BLaER1 treated with 17β-estradiol and CSF1 and Interleukin-3, amounts not matched to agents 10 nM and 100 nM (cell line): Measurements from ENCODE around the gene SPEG.
A peak's percentile ranks its signal among the peaks of the same experiment; 100 is the strongest.

Experiments used
- H3K27ac ChIP-seq, 11 experiments: shearing (Covaris generic); formaldehyde crosslinking; 2 replicates each; pipeline ENCODE4 v1.8.1; 2022
- H3K27me3 ChIP-seq, 11 experiments: shearing (Covaris generic); formaldehyde crosslinking; 2 replicates each; pipeline ENCODE4 v1.8.1; 2022
- H3K36me3 ChIP-seq, 11 experiments: shearing (Covaris generic); formaldehyde crosslinking; 2 replicates each; pipeline ENCODE4 v1.8.1; 2022
- H3K4me1 ChIP-seq, 10 experiments: shearing (Covaris generic); formaldehyde crosslinking; 2 replicates each; pipeline ENCODE4 v1.8.1; 2022
- H3K4me2 ChIP-seq, 11 experiments: shearing (Covaris generic); formaldehyde crosslinking; 2 replicates each; pipeline ENCODE4 v1.8.1; 2022
- H3K4me3 ChIP-seq, 10 experiments: shearing (Covaris generic); formaldehyde crosslinking; 2 replicates each; pipeline ENCODE4 v1.8.1; 2022
- H3K9ac ChIP-seq, 11 experiments: shearing (Covaris generic); formaldehyde crosslinking; 2 replicates each; pipeline ENCODE4 v1.8.1; 2022
- H3K9me3 ChIP-seq, 11 experiments: shearing (Covaris generic); formaldehyde crosslinking; replicated peaks in 1 of 11; 2 replicates each; pipeline ENCODE4 v1.8.1; 2022
- H4K20me1 ChIP-seq, 11 experiments: shearing (Covaris generic); formaldehyde crosslinking; 2 replicates each; pipeline ENCODE4 v1.8.1; 2022
- Cebpa-rat ChIP-seq, 11 experiments: shearing (Covaris generic); IDR thresholded peaks; 2 replicates each; pipeline ENCODE4 v1.8.1; 2022

SPEG gene

GRCh38 chr2:219435701-219436100, 1.1 kb downstream of the SPEG start:
- 0 out of 22 replicates have a peak overlapping the region, but pooled peaks of 1 of the 11 experiments have one; percentile 66 for H3K4me2 ChIP-seq
- H3K27me3 ChIP-seq = peaks cover 28 to 45% (median 32%) of the 10 kb centered on the region in 11 experiments
- peaks cover 0 to 19% (median 10%) of the 10 kb centered on the region in 10 experiments; a peak in 13 of 20 replicates for H3K4me1 ChIP-seq
- H3K36me3 ChIP-seq = no peaks in the 10 kb centered on the region
- no peak overlapping the region for H3K9ac ChIP-seq
- TF ChIP-seq Cebpa-rat (IDR thresholded peaks at IDR 0.05) = no peak
- no peak overlapping the region for H3K4me3 ChIP-seq
- H3K9me3 ChIP-seq = no peaks in the 10 kb centered on the region
- H4K20me1 ChIP-seq = peaks cover 0 to 14% (median 0%) of the 10 kb centered on the region in 11 experiments; a peak in 3 of 22 replicates
- no peak overlapping the region for H3K27ac ChIP-seq

GRCh38 chr2:219436491-219436890, 1.8 kb downstream of the SPEG start:
- peaks cover 0 to 14% (median 0%) of the 10 kb centered on the region in 11 experiments; a peak in 3 of 22 replicates for H4K20me1 ChIP-seq
- no peak overlapping the region for H3K4me3 ChIP-seq
- TF ChIP-seq Cebpa-rat (IDR thresholded peaks at IDR 0.05) = no peak
- no peaks in the 10 kb centered on the region for H3K9me3 ChIP-seq
- H3K36me3 ChIP-seq = no peaks in the 10 kb centered on the region
- H3K4me1 ChIP-seq = peaks cover 0 to 20% (median 11%) of the 10 kb centered on the region in 10 experiments; a peak in 15 of 20 replicates
- no peak overlapping the region for H3K27ac ChIP-seq
- peaks cover 30 to 45% (median 34%) of the 10 kb centered on the region in 11 experiments for H3K27me3 ChIP-seq
- no peak overlapping the region for H3K9ac ChIP-seq
- peak overlapping the region in 8 of 11 experiments; percentile 10 to 66 (median 48); a peak in 13 of 22 replicates for H3K4me2 ChIP-seq

- Histone ChIP-seq H3K9me3 (no peaks in the 10 kb centered on the region), H3K27me3 (peaks cover 30 to 45% (median 34%) of the 10 kb centered on the region in 11 experiments), H3K27ac (no peak overlapping the region), H3K4me2 (peak overlapping the region in 7 of 11 experiments; percentile 10 to 66 (median 52); a peak in 10 of 22 replicates), H3K4me3 (no peak overlapping the region), H3K36me3 (no peaks in the 10 kb centered on the region), H3K4me1 (peaks cover 0 to 21% (median 13%) of the 10 kb centered on the region in 10 experiments; a peak in 15 of 20 replicates), H4K20me1 (peaks cover 0 to 14% (median 0%) of the 10 kb centered on the region in 11 experiments; a peak in 3 of 22 replicates), H3K9ac (no peak overlapping the region)
- TF ChIP-seq Cebpa-rat (IDR thresholded peaks at IDR 0.05) = no peak
Measured at GRCh38 chr2:219437141-219437540, 2.5 kb downstream of the SPEG start.

GRCh38 chr2:219437690-219438206, 3.1 kb downstream of the SPEG start:
- Histone ChIP-seq H3K27ac (no peak overlapping the region), H3K36me3 (no peaks in the 10 kb centered on the region), H3K27me3 (peaks cover 30 to 45% (median 35%) of the 10 kb centered on the region in 11 experiments), H3K9ac (no peak overlapping the region), H3K4me2 (no peak overlapping the region), H3K9me3 (no peaks in the 10 kb centered on the region), H4K20me1 (peaks cover 0 to 14% (median 0%) of the 10 kb centered on the region in 11 experiments; a peak in 3 of 22 replicates), H3K4me1 (peaks cover 0 to 23% (median 14%) of the 10 kb centered on the region in 10 experiments; a peak in 15 of 20 replicates), H3K4me3 (no peak overlapping the region)
- no peak for TF ChIP-seq Cebpa-rat (IDR thresholded peaks at IDR 0.05)

GRCh38 chr2:219438453-219438852, 3.8 kb downstream of the SPEG start:
- Histone ChIP-seq H3K9me3 (no peaks in the 10 kb centered on the region), H3K9ac (no peak overlapping the region), H3K36me3 (no peaks in the 10 kb centered on the region), H3K27ac (no peak overlapping the region), H3K4me3 (no peak overlapping the region), H3K4me2 (no peak overlapping the region), H3K4me1 (peaks cover 0 to 30% (median 16%) of the 10 kb centered on the region in 10 experiments; a peak in 15 of 20 replicates), H4K20me1 (peaks cover 0 to 14% (median 0%) of the 10 kb centered on the region in 11 experiments; a peak in 3 of 22 replicates), H3K27me3 (peaks cover 30 to 48% (median 34%) of the 10 kb centered on the region in 11 experiments)
- TF ChIP-seq Cebpa-rat (IDR thresholded peaks at IDR 0.05) = no peak

GRCh38 chr2:219439506-219439905, 4.9 kb downstream of the SPEG start:
- Histone ChIP-seq H3K4me3 (no peak overlapping the region), H3K9ac (no peak overlapping the region), H3K4me2 (no peak overlapping the region), H4K20me1 (peaks cover 0 to 14% (median 0%) of the 10 kb centered on the region in 11 experiments; a peak in 3 of 22 replicates), H3K9me3 (no peaks in the 10 kb centered on the region), H3K27me3 (peaks cover 21 to 39% (median 23%) of the 10 kb centered on the region in 11 experiments), H3K4me1 (peaks cover 0 to 33% (median 17%) of the 10 kb centered on the region in 10 experiments; a peak in 15 of 20 replicates), H3K27ac (no peak overlapping the region), H3K36me3 (no peaks in the 10 kb centered on the region)
- no peak for TF ChIP-seq Cebpa-rat (IDR thresholded peaks at IDR 0.05)

GRCh38 chr2:219440388-219441256, 6.0 kb downstream of the SPEG start:
- Histone ChIP-seq H3K36me3 (no peaks in the 10 kb centered on the region), H3K4me3 (no peak overlapping the region), H3K4me2 (peak overlapping the region in 4 of 11 experiments; percentile 81 to 87 (median 84); a peak in 7 of 22 replicates), H3K9me3 (no peaks in the 10 kb centered on the region), H3K9ac (no peak overlapping the region), H4K20me1 (peaks cover 0 to 11% (median 0%) of the 10 kb centered on the region in 11 experiments; a peak in 3 of 22 replicates), H3K4me1 (peaks cover 0 to 44% (median 28%) of the 10 kb centered on the region in 10 experiments; a peak in 16 of 20 replicates), H3K27ac (no peak overlapping the region), H3K27me3 (peaks cover 10 to 28% (median 12%) of the 10 kb centered on the region in 11 experiments)
- TF ChIP-seq Cebpa-rat (IDR thresholded peaks at IDR 0.05) = no peak

- TF ChIP-seq Cebpa-rat (IDR thresholded peaks at IDR 0.05) = no peak
- H3K4me3 ChIP-seq = peak overlapping the region; percentile 48 to 73 (median 62)
- H3K36me3 ChIP-seq = no peaks in the 10 kb centered on the region
- H3K9ac ChIP-seq = peak overlapping the region; percentile 60 to 79 (median 70); a peak in 20 of 22 replicates
- H3K4me1 ChIP-seq = peaks cover 0 to 50% (median 34%) of the 10 kb centered on the region in 10 experiments; a peak in 16 of 20 replicates
- peak overlapping the region in 8 of 11 experiments; percentile 38 to 67 (median 54); a peak in 10 of 22 replicates for H3K27ac ChIP-seq
- no peaks in the 10 kb centered on the region for H3K9me3 ChIP-seq
- peaks cover 0 to 10% (median 0%) of the 10 kb centered on the region in 11 experiments; a peak in 5 of 22 replicates for H4K20me1 ChIP-seq
- H3K27me3 ChIP-seq = peaks cover 0 to 24% (median 5%) of the 10 kb centered on the region in 11 experiments; a peak in 13 of 22 replicates
- peak overlapping the region; percentile 80 to 91 (median 84) for H3K4me2 ChIP-seq
Measured at GRCh38 chr2:219441451-219442255, 7.0 kb downstream of the SPEG start.
